Measurements from ENCODE around the gene ACSM6.

ACSM6 gene

DNA sequence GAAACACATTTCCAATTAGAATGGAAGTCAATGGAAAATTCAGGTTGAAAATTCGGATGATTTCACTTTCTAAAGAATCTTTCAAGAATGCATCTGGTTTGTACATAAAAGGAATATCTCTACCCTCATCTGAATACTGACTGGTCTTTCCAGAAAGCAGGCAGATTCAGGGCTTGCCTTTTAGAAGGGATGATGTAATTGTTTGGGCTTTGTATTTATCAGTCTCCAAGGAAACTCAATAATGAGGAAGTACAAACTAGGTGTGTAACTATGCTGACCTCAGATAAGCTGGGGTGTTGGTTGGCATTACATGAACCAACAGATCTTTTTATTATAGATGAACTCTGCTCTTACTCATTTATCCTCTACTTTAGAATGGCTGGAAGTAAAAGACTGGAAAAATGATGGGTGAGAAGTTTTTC, 72.6 kb downstream of the ACSM6 start:
- DNase-seq, result no peak

DNA sequence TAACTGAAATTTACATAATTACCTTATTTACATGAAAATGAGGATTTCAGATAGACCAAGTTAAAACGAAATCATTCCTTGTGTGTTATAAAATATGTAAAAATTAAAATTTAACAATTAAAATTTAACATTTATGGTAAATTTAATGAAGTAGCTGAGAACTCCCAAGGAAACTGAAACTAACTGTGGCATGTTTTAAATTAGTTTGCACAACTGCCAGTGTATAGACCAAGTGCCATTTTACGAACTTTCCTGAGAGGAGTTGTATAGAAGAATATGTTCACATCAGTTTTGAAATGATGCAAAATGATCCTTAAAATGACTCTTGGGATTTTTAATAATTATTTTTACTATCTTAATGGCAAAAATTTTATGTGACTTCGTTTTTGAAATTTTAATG, 73.2 kb downstream of the ACSM6 start:
- no peak for DNase-seq

DNA sequence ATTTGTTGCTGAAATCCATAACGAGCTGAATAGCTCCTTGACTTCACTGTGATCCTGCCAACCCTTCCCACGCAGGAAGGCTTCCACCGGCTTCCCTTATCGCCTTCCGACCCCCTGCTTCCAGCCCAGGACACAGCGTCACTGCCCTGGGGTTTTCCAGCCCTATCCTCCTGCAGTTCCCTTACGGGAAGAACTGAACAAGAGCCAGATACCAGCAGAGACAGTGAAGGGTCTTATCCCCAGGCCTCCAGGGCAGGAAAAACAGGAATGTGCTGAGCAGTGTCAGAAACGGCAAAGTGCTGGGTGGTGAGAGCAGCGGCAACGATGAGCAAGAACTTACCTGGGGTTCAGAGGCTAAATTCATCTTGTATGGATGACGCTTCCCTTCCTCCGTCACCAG, 74.4 kb downstream of the ACSM6 start:
- no peak for DNase-seq

DNA sequence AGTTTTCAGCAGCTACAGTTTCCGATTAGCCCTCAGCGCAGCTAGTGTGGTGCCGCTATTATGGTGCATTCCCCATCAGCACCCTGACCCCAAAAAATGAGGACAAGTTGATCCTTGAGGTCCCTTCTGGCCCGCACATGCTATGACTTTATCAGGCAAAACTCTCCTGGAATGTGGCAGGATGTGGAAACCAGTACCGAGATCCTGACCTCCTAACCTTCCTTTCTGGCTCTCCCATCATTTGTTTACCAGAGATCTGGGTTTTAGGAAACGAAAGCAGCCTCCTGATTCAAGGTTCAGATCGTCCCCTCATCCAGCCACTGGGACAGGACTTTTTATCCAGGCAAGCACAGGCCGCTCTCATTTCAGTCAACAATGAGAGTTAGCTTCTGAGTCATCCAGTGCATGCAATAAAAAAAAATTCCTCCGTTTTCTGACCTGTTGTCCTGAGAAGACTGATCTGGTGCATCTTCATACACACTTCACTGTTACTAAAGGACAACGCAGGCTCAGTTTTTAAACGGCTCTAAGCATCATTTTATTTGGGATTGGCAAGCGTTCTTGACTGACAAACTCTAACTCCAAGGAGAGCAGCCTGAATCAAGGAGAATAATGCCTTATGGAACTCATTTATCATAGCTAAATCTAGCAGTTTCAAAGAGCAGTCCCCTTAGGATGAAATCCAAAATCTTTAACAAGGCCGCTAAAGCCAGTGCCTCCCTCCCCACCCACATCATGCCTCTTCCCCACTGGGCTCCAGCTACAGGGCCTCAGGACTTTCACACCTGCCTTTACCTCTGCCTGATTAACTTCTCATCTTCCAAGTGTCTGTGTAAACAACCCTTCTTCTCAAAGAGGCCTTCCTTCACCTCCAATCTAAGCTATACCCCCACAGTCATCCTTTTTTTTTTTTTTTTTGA, 79.6 kb downstream of the ACSM6 start:
- no peak for DNase-seq

DNA sequence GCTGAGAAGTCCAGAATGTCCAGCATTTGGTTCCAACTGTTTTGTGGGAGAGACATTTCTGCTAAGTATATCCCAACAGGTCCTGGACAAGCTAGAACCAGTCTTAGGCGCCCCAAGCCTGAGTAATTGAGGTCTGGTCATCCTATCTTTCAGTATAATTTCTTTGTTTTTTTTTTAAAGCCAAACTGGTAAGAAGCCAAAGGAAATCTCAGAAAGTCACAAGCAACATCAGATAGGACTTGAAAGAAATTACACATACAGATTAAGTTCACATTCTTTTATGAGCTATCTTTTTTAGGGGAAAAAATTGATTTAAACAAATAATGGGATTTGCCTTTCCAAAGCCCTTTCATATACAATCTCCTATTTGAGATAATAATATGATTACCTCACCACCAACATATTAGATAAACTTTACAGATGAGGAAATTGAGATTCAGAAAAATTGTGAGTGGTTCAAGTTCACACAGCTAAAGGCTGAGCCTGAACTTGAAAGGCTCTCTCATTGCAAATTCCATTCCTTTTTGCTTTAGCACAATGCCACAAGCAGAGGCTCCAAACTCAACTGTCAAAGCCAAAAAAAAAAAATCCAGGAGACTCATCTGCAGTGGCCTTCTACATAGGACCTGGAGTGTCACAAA, 81.8 kb downstream of the ACSM6 start:
- no peak for DNase-seq

DNA sequence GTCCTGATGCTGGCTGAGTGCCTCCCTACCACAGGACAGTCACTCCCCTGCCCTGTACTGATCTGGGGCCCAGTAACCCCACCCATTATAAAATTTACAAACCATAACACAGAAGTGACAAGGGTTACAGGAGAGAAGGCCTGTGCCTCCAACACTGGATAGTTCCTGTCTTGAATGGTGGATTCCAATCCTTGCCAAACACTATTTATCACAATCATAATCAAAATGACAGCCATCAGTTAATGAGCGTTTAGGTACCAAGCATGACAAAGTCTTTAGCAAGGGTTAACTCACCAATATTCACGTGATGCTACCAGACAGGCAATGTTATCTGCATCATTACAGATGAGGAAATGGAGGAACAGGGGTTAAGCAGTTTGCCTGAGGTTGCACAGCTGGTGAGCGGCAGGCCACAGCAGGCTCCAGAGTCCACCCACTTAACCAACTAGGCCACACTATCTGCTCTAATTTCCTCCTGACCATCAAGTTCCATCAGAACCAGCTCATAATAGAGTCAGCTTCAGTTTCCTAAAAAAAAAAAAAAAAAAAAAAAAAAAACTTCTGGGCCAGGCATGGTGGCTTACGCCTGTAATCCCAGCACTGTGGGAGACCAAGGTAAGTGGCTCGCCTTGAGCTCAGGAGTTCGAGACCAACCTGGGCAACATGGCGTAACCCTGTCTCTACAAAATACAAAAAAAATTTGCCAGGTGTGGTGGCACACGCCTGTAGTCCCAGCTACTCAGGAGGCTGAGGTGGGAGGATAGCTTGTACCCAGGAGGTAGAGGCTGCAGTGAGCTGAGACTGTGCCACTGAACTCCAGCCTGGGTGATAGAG, 82.5 kb downstream of the ACSM6 start:
- no peak for DNase-seq

DNA sequence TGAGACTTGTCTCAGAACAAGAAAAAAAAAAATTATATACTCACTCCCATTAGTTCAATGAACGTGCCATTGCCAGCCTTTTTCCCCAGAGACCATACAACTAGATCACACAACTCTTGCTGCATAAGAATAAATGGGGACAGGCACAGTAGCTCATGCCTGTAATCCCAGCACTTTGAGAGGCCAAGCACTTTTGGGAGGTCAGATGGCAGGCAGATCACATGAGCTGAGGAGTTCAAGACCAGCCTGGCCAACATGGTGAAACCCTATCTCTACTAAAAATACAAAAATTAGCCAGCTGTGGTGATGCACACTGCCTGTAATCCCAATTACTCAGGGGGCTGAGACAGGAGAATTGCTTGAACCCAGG, 83.1 kb downstream of the ACSM6 start:
- DNase-seq, result no peak

DNA sequence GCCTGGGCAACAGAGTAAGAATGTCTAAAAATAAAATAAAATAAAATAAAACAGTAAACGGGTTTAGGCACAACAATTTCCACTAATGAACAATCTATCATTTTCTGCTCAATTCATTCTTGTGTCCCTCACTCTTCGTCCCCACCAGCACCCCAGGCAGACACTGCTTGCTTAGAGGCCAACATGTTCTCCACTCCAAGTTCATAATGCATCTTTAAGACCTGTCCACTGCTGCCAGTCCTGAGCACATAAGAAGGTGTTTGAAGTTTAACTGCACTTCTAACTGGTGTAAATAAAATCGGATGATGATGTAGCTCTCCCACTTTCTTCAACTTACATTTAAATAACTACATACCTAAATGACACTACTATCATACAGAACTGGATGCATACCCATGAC, 83.6 kb downstream of the ACSM6 start:
- no peak for DNase-seq

All from nucleus accumbens (tissue), 56 donors.